ENCODE measurements around the gene WDR19.
"Not testable (repeated sequence)": the region's sequence is repeated elsewhere in the genome, so short reads cannot be mapped to it uniquely, and the experiment has no call there.

The WDR19 gene

DNA sequence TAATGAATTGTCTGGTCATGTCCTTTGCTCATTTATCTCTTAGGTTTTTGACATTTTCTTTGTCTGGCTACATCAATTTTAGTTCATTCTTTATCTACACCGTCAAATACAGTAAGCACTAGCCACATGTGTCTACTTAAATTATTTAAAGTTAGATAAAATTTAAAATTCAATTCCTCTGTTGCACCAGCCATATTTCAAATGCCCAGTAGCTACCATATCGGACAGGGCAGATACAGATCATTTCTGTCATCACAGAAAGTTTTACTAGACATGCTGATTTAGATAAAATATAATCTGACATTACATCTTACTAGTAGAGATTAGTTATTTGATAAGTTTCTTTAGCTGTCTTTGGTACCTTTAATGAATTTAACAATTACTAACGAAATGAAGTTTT lies 61.1 kb downstream of the WDR19 start:
- TF ChIP-seq, protein P1, sequence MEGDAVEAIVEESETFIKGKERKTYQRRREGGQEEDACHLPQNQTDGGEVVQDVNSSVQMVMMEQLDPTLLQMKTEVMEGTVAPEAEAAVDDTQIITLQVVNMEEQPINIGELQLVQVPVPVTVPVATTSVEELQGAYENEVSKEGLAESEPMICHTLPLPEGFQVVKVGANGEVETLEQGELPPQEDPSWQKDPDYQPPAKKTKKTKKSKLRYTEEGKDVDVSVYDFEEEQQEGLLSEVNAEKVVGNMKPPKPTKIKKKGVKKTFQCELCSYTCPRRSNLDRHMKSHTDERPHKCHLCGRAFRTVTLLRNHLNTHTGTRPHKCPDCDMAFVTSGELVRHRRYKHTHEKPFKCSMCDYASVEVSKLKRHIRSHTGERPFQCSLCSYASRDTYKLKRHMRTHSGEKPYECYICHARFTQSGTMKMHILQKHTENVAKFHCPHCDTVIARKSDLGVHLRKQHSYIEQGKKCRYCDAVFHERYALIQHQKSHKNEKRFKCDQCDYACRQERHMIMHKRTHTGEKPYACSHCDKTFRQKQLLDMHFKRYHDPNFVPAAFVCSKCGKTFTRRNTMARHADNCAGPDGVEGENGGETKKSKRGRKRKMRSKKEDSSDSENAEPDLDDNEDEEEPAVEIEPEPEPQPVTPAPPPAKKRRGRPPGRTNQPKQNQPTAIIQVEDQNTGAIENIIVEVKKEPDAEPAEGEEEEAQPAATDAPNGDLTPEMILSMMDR (IDR thresholded peaks at IDR 0.05; ENCODE audit: low read depth, low read length), result no peak
- DNase-seq (ENCODE audit: extremely low read depth, low read depth), result no peak

DNA sequence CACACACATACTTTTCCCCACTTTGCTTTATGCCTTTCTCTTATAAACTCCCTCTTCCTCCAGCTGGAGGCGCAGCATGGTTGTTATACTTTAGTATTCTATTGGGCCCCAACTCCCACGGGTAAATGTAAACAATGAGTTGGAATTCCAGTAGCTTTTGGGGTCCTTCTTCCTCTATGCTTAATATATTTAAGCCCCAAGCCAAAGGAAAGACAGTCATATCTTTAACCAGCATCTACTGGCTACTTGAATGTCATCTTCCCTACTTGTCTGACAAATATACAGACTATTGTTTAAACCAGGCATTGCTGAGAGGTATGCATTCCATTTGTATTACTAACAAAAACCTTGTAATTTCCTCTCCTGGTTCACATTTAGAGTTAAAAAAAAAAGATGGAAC lies 72.9 kb downstream of the WDR19 start:
- DNase-seq (ENCODE audit: extremely low read depth, low read depth), result no peak
- TF ChIP-seq, protein P1 (IDR thresholded peaks at IDR 0.05; ENCODE audit: low read depth, low read length), result no peak

DNA sequence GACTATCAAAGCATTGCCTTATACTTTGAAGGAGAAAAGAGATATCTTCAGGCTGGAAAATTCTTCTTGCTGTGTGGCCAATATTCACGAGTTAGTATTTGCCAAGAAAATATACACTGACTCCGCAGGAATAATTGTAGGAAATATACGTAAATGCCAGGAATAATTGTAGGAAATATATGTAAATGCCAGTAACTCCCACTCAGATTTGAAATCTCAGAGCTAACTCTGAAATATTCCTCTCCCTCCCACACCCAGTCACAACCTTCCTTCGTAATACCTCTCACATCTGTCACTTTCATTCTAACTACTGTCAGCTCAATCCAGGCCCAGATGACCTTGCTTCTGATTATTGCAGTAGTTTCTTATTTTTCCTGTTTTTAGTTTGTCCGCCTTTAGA lies 73.5 kb downstream of the WDR19 start:
- no peak for DNase-seq (ENCODE audit: extremely low read depth, low read depth)

DNA sequence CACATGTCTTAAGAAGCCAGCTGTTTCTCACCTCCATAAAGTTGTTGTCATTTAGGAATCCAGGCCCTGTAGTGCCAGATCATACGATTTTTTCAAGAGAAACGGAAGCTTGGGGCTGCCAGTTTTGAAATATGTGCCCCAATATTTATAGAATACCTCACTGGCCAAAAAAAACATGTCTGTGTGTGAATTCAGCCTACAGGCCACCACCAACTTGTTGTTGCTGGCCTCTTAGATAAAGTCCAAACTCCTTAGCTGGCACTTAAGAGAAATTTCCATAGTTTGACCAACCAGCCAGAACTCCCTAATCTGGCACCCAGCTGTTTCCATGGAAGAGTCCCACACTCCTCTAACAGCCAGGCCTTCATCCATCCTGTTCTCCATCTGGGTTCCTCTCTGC lies 74.1 kb downstream of the WDR19 start:
- TF ChIP-seq, protein P1 (IDR thresholded peaks at IDR 0.05; ENCODE audit: low read depth, low read length), result no peak
- no peak for DNase-seq (ENCODE audit: extremely low read depth, low read depth)

More for the DNA sequence above, 73.5 kb downstream of the WDR19 start:
- TF ChIP-seq, protein P1 (IDR thresholded peaks at IDR 0.05; ENCODE audit: low read depth, low read length), result no peak

DNA sequence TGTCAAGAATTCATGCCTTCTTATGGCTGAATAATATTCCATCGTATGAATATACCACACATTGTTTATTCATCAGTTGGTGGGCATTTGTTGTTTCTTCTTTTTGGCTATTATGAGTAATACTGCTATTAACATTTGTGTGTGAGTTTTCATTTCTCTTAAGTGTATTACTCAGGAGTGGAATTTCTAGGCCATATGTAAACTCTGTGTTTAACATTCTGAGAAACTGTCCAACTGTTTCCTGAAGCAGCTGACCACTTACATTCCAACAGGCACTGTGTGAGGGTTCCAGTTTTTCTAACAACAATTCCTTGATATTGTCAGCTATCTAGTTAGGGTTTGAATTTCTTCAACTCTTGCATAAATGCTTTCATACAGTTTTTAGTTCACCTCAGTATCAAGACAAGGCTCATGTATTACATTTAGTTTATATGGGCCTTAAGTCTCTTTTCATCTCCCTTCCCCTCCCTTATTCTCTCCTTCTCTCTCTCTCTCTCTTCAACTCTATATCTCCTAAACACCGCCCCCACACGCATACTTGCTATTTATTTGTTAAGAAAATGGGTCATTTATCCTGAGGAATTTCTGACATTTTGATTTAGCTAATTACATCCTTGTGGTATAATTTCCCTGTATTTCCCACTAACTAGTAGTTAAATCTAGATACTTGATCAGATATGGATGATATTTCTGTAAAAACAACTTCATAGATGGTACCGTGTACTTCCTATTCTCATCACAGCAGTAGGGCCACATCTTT lies 77.4 kb downstream of the WDR19 start:
- DNase-seq (ENCODE audit: extremely low read depth, low read depth), result peak; percentile 14
- TF ChIP-seq, protein P1 (IDR thresholded peaks at IDR 0.05; ENCODE audit: low read depth, low read length), result no peak

DNA sequence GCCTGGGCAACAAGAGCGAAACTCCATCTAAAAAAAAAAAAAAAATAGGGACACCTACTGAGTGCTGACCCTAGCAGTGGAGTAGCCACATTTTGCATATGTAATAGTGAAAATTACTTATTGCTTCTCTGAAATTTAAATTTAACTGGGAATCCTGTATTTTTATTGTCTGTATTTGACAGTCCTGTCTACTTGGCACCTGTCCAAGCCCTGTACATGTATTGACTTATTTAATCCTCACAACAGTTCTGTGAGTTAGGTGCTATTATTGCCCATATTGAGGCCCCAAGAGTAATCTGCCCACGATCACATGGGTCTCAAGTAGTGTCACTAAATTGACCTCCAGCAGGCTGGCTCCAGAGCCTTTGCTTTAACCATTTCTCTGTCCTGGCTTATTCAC lies 81.6 kb downstream of the WDR19 start:
- DNase-seq (ENCODE audit: extremely low read depth, low read depth), result no peak
- TF ChIP-seq, protein P1 (IDR thresholded peaks at IDR 0.05; ENCODE audit: low read depth, low read length), result no peak

DNA sequence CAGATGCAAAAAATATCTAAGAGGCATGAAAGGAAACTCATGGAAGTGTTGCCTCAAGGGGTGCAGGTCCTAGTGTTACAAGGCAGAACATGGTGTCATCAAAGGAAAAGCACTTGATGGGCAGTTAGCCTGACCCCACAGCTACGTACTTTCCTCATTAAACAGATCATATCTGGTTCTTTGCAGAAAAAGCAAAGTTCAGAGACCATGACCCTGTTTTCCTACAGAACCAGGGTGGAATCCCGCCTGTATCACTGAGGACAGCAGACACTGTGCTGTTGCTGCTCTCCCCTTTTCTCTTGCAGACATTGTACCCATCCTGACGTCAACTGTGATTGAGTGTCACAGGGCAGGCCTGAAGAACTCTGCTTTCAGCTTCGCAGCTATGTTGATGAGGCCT lies 92.2 kb downstream of the WDR19 start:
- TF ChIP-seq, protein P1 (IDR thresholded peaks at IDR 0.05; ENCODE audit: low read depth, low read length), result no peak
- no peak for DNase-seq (ENCODE audit: extremely low read depth, low read depth)

DNA sequence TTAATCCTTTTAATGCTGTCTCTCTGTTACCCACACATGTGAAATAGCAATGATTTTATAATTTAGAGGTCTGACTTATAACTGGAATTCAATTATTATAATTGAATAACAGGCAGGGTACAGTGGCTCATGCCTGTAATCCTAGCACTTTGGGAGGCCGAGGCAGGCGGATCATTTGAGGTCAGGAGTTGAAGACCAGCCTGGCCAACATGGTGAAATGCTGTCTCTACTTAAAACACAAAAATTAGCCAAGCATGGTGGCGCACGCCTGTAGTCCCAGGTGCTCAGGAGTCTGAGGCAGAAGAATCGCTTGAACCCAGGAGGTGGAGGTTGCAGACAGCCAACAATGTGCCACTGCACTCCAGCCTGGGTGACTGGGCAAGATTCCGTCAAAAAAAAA lies 95.3 kb downstream of the WDR19 start:
- DNase-seq (ENCODE audit: extremely low read depth, low read depth), result not testable (repeated sequence)

Measured in AG09319 (cell line).